CD8-positive, alpha-beta memory T cell (primary cell): Measurements from ENCODE around the gene PLAAT5. TPM values are rescaled to one million over a fixed set of nuclear protein-coding genes. Genes with fewer than 3 reads are reported as not detected.
"Not testable (repeated sequence)": the region's sequence is repeated elsewhere in the genome, so short reads cannot be mapped to it uniquely, and the experiment has no call there.

Source experiments
- CTCF ChIA-PET: fragments of 350-600 bp; sonication (Branson Sonifier 250); formaldehyde crosslinking; loops from one replicate; lab custom pipeline; 2021; ENCODE audit warnings: antibody characterized with exemption; lab: Charles Lee
- POLR2A ChIA-PET: fragments of 350-600 bp; sonication (Branson Sonifier 250); formaldehyde crosslinking; loops from one replicate; lab custom pipeline; 2021; ENCODE audit warnings: antibody characterized with exemption; lab: Charles Lee
- DNase-seq, 5 donors: peaks; one replicate each; pipeline versions ENCODE4 v3.0.0 to v3.0.0-alpha.2; 2020 to 2022; ENCODE audit warnings: mixed read lengths in 1 of 5
- H3K27ac ChIP-seq: one replicate; pipeline ENCODE4 v1.7.0; 2013; ENCODE audit warnings: low read depth, mild to moderate bottlenecking, low read length, moderate library complexity
- H3K27me3 ChIP-seq: 2 replicates; pipeline ENCODE4 v1.7.0; 2013; ENCODE audit warnings: low read length, mild to moderate bottlenecking; ENCODE audit not compliant: insufficient read depth, poor library complexity, severe bottlenecking
- H3K36me3 ChIP-seq: 2 replicates; pipeline ENCODE4 v1.7.0; 2013; ENCODE audit warnings: mild to moderate bottlenecking, low read length, moderate library complexity; ENCODE audit not compliant: insufficient read depth
- H3K4me1 ChIP-seq: 2 replicates; pipeline ENCODE4 v1.7.0; 2013; ENCODE audit warnings: mild to moderate bottlenecking, low read length, moderate library complexity; ENCODE audit not compliant: insufficient read depth
- H3K4me3 ChIP-seq: 2 replicates; pipeline ENCODE4 v1.7.0; 2013; ENCODE audit warnings: mild to moderate bottlenecking, low read length
- H3K9me3 ChIP-seq: 2 replicates; pipeline ENCODE4 v1.7.0; 2013; ENCODE audit warnings: mild to moderate bottlenecking, low read length
- H3K27ac Mint-ChIP-seq, 8 donors: one replicate each; pipeline ENCODE4 v1.8.0; 2020 to 2021; ENCODE audit warnings: mixed read lengths in 8 of 8, mild to moderate bottlenecking in 6 of 8, inconsistent platforms in 3 of 8, moderate library complexity in 3 of 8
- H3K27me3 Mint-ChIP-seq, 2 donors: one replicate each; pipeline ENCODE4 v1.8.0; 2020 to 2021; ENCODE audit warnings: mixed read lengths in 2 of 2, mild to moderate bottlenecking in 1 of 2, moderate library complexity in 1 of 2
- H3K36me3 Mint-ChIP-seq, 3 donors: one replicate each; pipeline ENCODE4 v1.8.0; 2020 to 2021; ENCODE audit warnings: mixed read lengths in 3 of 3, inconsistent platforms in 1 of 3, mild to moderate bottlenecking in 1 of 3
- H3K4me1 Mint-ChIP-seq, 3 donors: one replicate each; pipeline ENCODE4 v1.8.0; 2020 to 2021; ENCODE audit warnings: mixed read lengths in 3 of 3, inconsistent platforms in 1 of 3, mild to moderate bottlenecking in 1 of 3
- H3K4me3 Mint-ChIP-seq, 7 donors: one replicate each; pipeline ENCODE4 v1.8.0; 2020 to 2021; ENCODE audit warnings: mixed read lengths in 7 of 7, mild to moderate bottlenecking in 6 of 7, moderate library complexity in 4 of 7, inconsistent platforms in 2 of 7
- H3K9me3 Mint-ChIP-seq, 5 donors: one replicate each; pipeline ENCODE4 v1.8.0; 2020 to 2022; ENCODE audit warnings: mixed read lengths in 5 of 5, mild to moderate bottlenecking in 3 of 5, moderate library complexity in 2 of 5, inconsistent platforms in 1 of 5
- polyA plus RNA-seq: library from polyadenylated mRNA; unstranded; fragments of 300-500 nt; fragmentation: Illumina TruSeq; gene quantifications from one replicate; pipeline ENCODE4 v1.2.3, GENCODE V29; 2021
- total RNA-seq, 2 experiments: library from RNA; stranded (reverse); gene quantifications; one replicate each; pipeline ENCODE4 v1.2.3, GENCODE V29; 2021

The PLAAT5 gene
- total and polyA plus RNA-seq, 3 experiments from 2014 or later = 0.26 to 0.89 TPM; not detected in 1

GRCh38 chr11:63445118-63445517 lies 45.8 kb downstream of the PLAAT5 start:
- peaks cover 5% of the 10 kb centered on the region for H3K4me1 ChIP-seq
- H3K4me3 ChIP-seq = no peak overlapping the region
- H3K9me3 Mint-ChIP-seq = peaks cover 0 to 6% (median 0%) of the 10 kb centered on the region in 5 donors
- H3K27ac Mint-ChIP-seq = no peak overlapping the region
- no peaks in the 10 kb centered on the region for H3K36me3 ChIP-seq
- H3K27me3 Mint-ChIP-seq = peaks cover 0 to 6% of the 10 kb centered on the region in 2 donors
- no peak for DNase-seq
- POLR2A ChIA-PET = no interaction called here
- H3K27me3 ChIP-seq = no peaks in the 10 kb centered on the region
- H3K27ac ChIP-seq = no peak overlapping the region
- no peaks in the 10 kb centered on the region for H3K9me3 ChIP-seq
- H3K4me3 Mint-ChIP-seq = no peak overlapping the region
- CTCF ChIA-PET = no interaction called here
- H3K4me1 Mint-ChIP-seq = peaks cover 10 to 23% (median 13%) of the 10 kb centered on the region in 3 donors
- H3K36me3 Mint-ChIP-seq = no peaks in the 10 kb centered on the region

- H3K27me3 Mint-ChIP-seq = peaks cover 0 to 6% of the 10 kb centered on the region in 2 donors
- H3K36me3 Mint-ChIP-seq = no peaks in the 10 kb centered on the region
- ChIA-PET POLR2A (no interaction called here), CTCF (no interaction called here)
- Histone ChIP-seq H3K9me3 (no peaks in the 10 kb centered on the region), H3K36me3 (no peaks in the 10 kb centered on the region), H3K4me1 (peaks cover 5% of the 10 kb centered on the region), H3K4me3 (no peak overlapping the region), H3K27me3 (no peaks in the 10 kb centered on the region), H3K27ac (no peak overlapping the region)
- peaks cover 0 to 6% (median 0%) of the 10 kb centered on the region in 5 donors for H3K9me3 Mint-ChIP-seq
- peaks cover 10 to 23% (median 13%) of the 10 kb centered on the region in 3 donors for H3K4me1 Mint-ChIP-seq
- no peak for DNase-seq
- H3K27ac Mint-ChIP-seq = no peak overlapping the region
- H3K4me3 Mint-ChIP-seq = no peak overlapping the region
Observed at GRCh38 chr11:63444160-63444559, 46.8 kb downstream of the PLAAT5 start.

GRCh38 chr11:63443714-63444113 lies 47.3 kb downstream of the PLAAT5 start:
- H3K27ac ChIP-seq = no peak overlapping the region
- Mint-ChIP-seq H3K4me1 (peaks cover 10 to 22% (median 13%) of the 10 kb centered on the region in 3 donors), H3K9me3 (peaks cover 0 to 6% (median 0%) of the 10 kb centered on the region in 5 donors), H3K36me3 (no peaks in the 10 kb centered on the region), H3K27ac (no peak overlapping the region), H3K4me3 (no peak overlapping the region), H3K27me3 (peaks cover 0 to 6% of the 10 kb centered on the region in 2 donors)
- H3K4me1 ChIP-seq = peaks cover 5% of the 10 kb centered on the region
- ChIA-PET CTCF (interaction anchor here (0.9 kb wide), 1 partner anchor 9 kb away, joined by 3 read pairs; no protein-coding TSS in a partner anchor), POLR2A (no interaction called here)
- DNase-seq = no peak
- H3K27me3 ChIP-seq = no peaks in the 10 kb centered on the region
- H3K36me3 ChIP-seq = no peaks in the 10 kb centered on the region
- no peaks in the 10 kb centered on the region for H3K9me3 ChIP-seq
- H3K4me3 ChIP-seq = no peak overlapping the region

- H3K27me3 Mint-ChIP-seq = peaks cover 20 to 40% of the 10 kb centered on the region in 2 donors
- DNase-seq, H3K9me3 Mint-ChIP-seq, H3K36me3 Mint-ChIP-seq, H3K9me3 ChIP-seq, H3K4me3 ChIP-seq, H3K4me1 ChIP-seq, H3K4me1 Mint-ChIP-seq, POLR2A ChIA-PET, H3K36me3 ChIP-seq, H3K27ac ChIP-seq, H3K4me3 Mint-ChIP-seq, H3K27me3 ChIP-seq, H3K27ac Mint-ChIP-seq, CTCF ChIA-PET: not testable (repeated sequence)
Observed at GRCh38 chr11:63435831-63436230, 55.1 kb downstream of the PLAAT5 start.

GRCh38 chr11:63435351-63435750 lies 55.6 kb downstream of the PLAAT5 start:
- H3K4me1 ChIP-seq, H3K36me3 ChIP-seq, H3K4me3 ChIP-seq, H3K4me1 Mint-ChIP-seq, H3K27me3 ChIP-seq, H3K36me3 Mint-ChIP-seq, CTCF ChIA-PET, DNase-seq, H3K9me3 ChIP-seq, H3K27ac ChIP-seq, H3K27ac Mint-ChIP-seq, POLR2A ChIA-PET, H3K9me3 Mint-ChIP-seq: not testable (repeated sequence)
- peak overlapping the region in 1 of 7 donors; percentile 23 for H3K4me3 Mint-ChIP-seq
- peaks cover 24 to 44% of the 10 kb centered on the region in 2 donors for H3K27me3 Mint-ChIP-seq

- H3K9me3 Mint-ChIP-seq = peaks cover 0 to 12% (median 2%) of the 10 kb centered on the region in 5 donors
- peaks cover 33 to 62% of the 10 kb centered on the region in 2 donors for H3K27me3 Mint-ChIP-seq
- H3K4me1 Mint-ChIP-seq, H3K27ac ChIP-seq, H3K36me3 Mint-ChIP-seq, H3K9me3 ChIP-seq, H3K4me1 ChIP-seq, H3K36me3 ChIP-seq, H3K27me3 ChIP-seq, POLR2A ChIA-PET, H3K4me3 ChIP-seq, H3K27ac Mint-ChIP-seq, DNase-seq, CTCF ChIA-PET, H3K4me3 Mint-ChIP-seq: not testable (repeated sequence)
Observed at GRCh38 chr11:63430731-63431130, 60.2 kb downstream of the PLAAT5 start.

- Histone ChIP-seq H3K4me3 (no peak overlapping the region), H3K4me1 (no peaks in the 10 kb centered on the region), H3K27ac (no peak overlapping the region), H3K27me3 (no peaks in the 10 kb centered on the region), H3K9me3 (no peaks in the 10 kb centered on the region), H3K36me3 (no peaks in the 10 kb centered on the region)
- ChIA-PET CTCF (no interaction called here), POLR2A (no interaction called here)
- H3K27ac Mint-ChIP-seq = no peak overlapping the region
- no peak for DNase-seq
- H3K27me3 Mint-ChIP-seq = peaks cover 25 to 39% of the 10 kb centered on the region in 2 donors
- H3K4me3 Mint-ChIP-seq = no peak overlapping the region
- no peaks in the 10 kb centered on the region for H3K4me1 Mint-ChIP-seq
- H3K36me3 Mint-ChIP-seq = peaks cover 0 to 5% (median 2%) of the 10 kb centered on the region in 3 donors
- H3K9me3 Mint-ChIP-seq = peaks cover 0 to 15% (median 6%) of the 10 kb centered on the region in 5 donors
Observed at GRCh38 chr11:63427971-63428508, 62.9 kb downstream of the PLAAT5 start.

GRCh38 chr11:63417174-63417852 lies 73.7 kb downstream of the PLAAT5 start:
- H3K27ac Mint-ChIP-seq = peak overlapping the region in 1 of 8 donors; percentile 19
- H3K4me1 Mint-ChIP-seq = peaks cover 13 to 36% (median 29%) of the 10 kb centered on the region in 3 donors
- H3K36me3 Mint-ChIP-seq = peaks cover 0 to 8% (median 3%) of the 10 kb centered on the region in 3 donors
- CTCF ChIA-PET = no interaction called here
- POLR2A ChIA-PET = no interaction called here
- peaks cover 0 to 14% (median 7%) of the 10 kb centered on the region in 5 donors for H3K9me3 Mint-ChIP-seq
- no peak overlapping the region for H3K27ac ChIP-seq
- DNase-seq = no peak
- peaks cover 0 to 4% of the 10 kb centered on the region in 2 donors for H3K27me3 Mint-ChIP-seq
- no peak overlapping the region for H3K4me3 ChIP-seq
- no peaks in the 10 kb centered on the region for H3K36me3 ChIP-seq
- no peak overlapping the region for H3K4me3 Mint-ChIP-seq
- H3K27me3 ChIP-seq = no peaks in the 10 kb centered on the region
- no peaks in the 10 kb centered on the region for H3K9me3 ChIP-seq
- peaks cover 10% of the 10 kb centered on the region for H3K4me1 ChIP-seq
